HCT116 (cell line): Measurements from ENCODE around the gene RBP4. TPM values are rescaled to one million over a fixed set of nuclear protein-coding genes. Genes with fewer than 3 reads are reported as not detected.

Source experiments
- ATAC-seq: fragments of 200-7000 bp; cut with Tn5 transposase; 2 replicates; pipeline ENCODE4 v1.9.1; 2020; ENCODE audit warnings: mild to moderate bottlenecking, moderate library complexity
- BruUV-seq: library from RNA; stranded (reverse); fragments of 400-500 nt; replicated peaks from 2 replicates; lab custom pipeline; 2021; lab: Mats Ljungman, UMichigan
- CTCF ChIA-PET: fragments of 300-600 bp; sonication (Branson Sonifier 250); formaldehyde crosslinking; loops from one replicate; lab custom pipeline; 2021; ENCODE audit warnings: antibody characterized with exemption; lab: Charles Lee
- POLR2A ChIA-PET: fragments of 300-600, 350-600 bp; sonication (Branson Sonifier 250); formaldehyde crosslinking; loops from one replicate; lab custom pipeline; 2021; ENCODE audit warnings: antibody characterized with exemption; lab: Charles Lee
- RAD21 ChIA-PET, 2 experiments: fragments of 300-600 bp; sonication (Branson Sonifier 250); formaldehyde crosslinking; loops; one replicate each; lab custom pipeline; 2023; ENCODE audit warnings: low total read pairs in 2 of 2; ENCODE audit not compliant: uncharacterized antibody in 2 of 2, unreplicated experiment in 2 of 2, low non-redundant PET in 1 of 2; lab: Charles Lee
- DNase-seq: peaks from one replicate; pipeline ENCODE4 v3.0.0-alpha.2; 2010; ENCODE audit warnings: low read depth, low spot score
- H2AFZ ChIP-seq: fragments of 200-600 bp; shearing (Covaris generic), sonication (generic); 2 replicates; pipeline ENCODE4 v1.6.1; 2017; ENCODE audit warnings: low read depth, mixed run types, mixed read lengths, antibody characterized with exemption, low read length; ENCODE audit not compliant: poor library complexity, severe bottlenecking
- H3K27ac ChIP-seq: 2 replicates; pipeline ENCODE4 v1.5.1; 2012; ENCODE audit warnings: low read depth, low read length
- H3K27me3 ChIP-seq: fragments of 200-600 bp; sonication (generic); 2 replicates; pipeline ENCODE4 v1.6.1; 2016; ENCODE audit warnings: mixed run types, low read length, mixed read lengths; ENCODE audit not compliant: insufficient read depth
- H3K36me3 ChIP-seq, 2 experiments: fragments of 200-500 bp in 1 of 2; fragments of 200-600 bp in 1 of 2; sonication (Bioruptor generic) in 1 of 2; sonication (generic) in 1 of 2; 2 replicates each; pipeline versions ENCODE4 v1.5.1 to v1.6.1; 2014 to 2016; ENCODE audit warnings: low read length in 2 of 2, inconsistent platforms in 1 of 2, mixed read lengths in 1 of 2, mixed run types in 1 of 2; ENCODE audit not compliant: insufficient read depth in 2 of 2, control insufficient read depth in 1 of 2
- H3K4me1 ChIP-seq, 2 experiments: fragments of 200-600 bp in 1 of 2; sonication (generic) in 1 of 2; 2 replicates each; pipeline versions ENCODE4 v1.5.1 to v1.6.1; 2012 to 2017; ENCODE audit warnings: low read length in 2 of 2, inconsistent platforms in 1 of 2, mild to moderate bottlenecking in 1 of 2, mixed read lengths in 1 of 2, mixed run types in 1 of 2, moderate library complexity in 1 of 2; ENCODE audit not compliant: insufficient read depth in 2 of 2, control insufficient read depth in 1 of 2
- H3K4me2 ChIP-seq: fragments of 200-600 bp; sonication (generic); 2 replicates; pipeline ENCODE4 v1.6.1; 2017; ENCODE audit warnings: mixed run types, low read length, mixed read lengths
- H3K4me3 ChIP-seq, 2 experiments: fragments of 200-600 bp in 1 of 2; sonication (generic) in 1 of 2; replicated peaks in 1 of 2; 2 replicates each; pipeline ENCODE4 v1.5.1; 2011 to 2016; ENCODE audit warnings: low read length in 2 of 2, control low read depth in 1 of 2, low read depth in 1 of 2, mild to moderate bottlenecking in 1 of 2, mixed read lengths in 1 of 2, mixed run types in 1 of 2
- H3K79me2 ChIP-seq: fragments of 200-600 bp; sonication (generic); 2 replicates; pipeline ENCODE4 v1.6.1; 2017; ENCODE audit warnings: mild to moderate bottlenecking, mixed run types, low read length, moderate library complexity, mixed read lengths; ENCODE audit not compliant: insufficient read depth
- H3K9ac ChIP-seq: fragments of 200-600 bp; sonication (generic); 2 replicates; pipeline ENCODE4 v1.6.1; 2016; ENCODE audit warnings: low read length, mixed read lengths
- H3K9me2 ChIP-seq: fragments of 200-600 bp; sonication (generic), shearing (Covaris generic); 2 replicates; pipeline ENCODE4 v1.6.1; 2017; ENCODE audit warnings: mixed run types, mild to moderate bottlenecking, moderate library complexity; ENCODE audit not compliant: insufficient read depth
- H3K9me3 ChIP-seq, 2 experiments: fragments of 200-500 bp in 1 of 2; fragments of 200-600 bp in 1 of 2; sonication (Bioruptor generic) in 1 of 2; sonication (generic) in 1 of 2; 2 replicates each; pipeline ENCODE4 v1.6.1; 2014 to 2017; ENCODE audit warnings: low read length in 2 of 2, mixed read lengths in 2 of 2, inconsistent platforms in 1 of 2, low read depth in 1 of 2, mild to moderate bottlenecking in 1 of 2, mixed run types in 1 of 2, moderate library complexity in 1 of 2; ENCODE audit not compliant: control insufficient read depth in 1 of 2, insufficient read depth in 1 of 2
- H4K20me1 ChIP-seq: fragments of 200-600 bp; sonication (generic), shearing (Covaris generic); 2 replicates; pipeline ENCODE4 v1.6.1; 2017; ENCODE audit warnings: mixed run types, mild to moderate bottlenecking, moderate library complexity; ENCODE audit not compliant: insufficient read depth
- ATF3 ChIP-seq: IDR thresholded peaks from 2 replicates; pipeline ENCODE4 v1.6.1; 2012
- CBX3 ChIP-seq: IDR thresholded peaks from 2 replicates; pipeline ENCODE4 v1.6.1; 2012; ENCODE audit warnings: low read depth
- EGR1 ChIP-seq: IDR thresholded peaks from 2 replicates; pipeline ENCODE4 v1.6.1; 2012; ENCODE audit warnings: low read depth
- FOSL1 ChIP-seq: IDR thresholded peaks from 2 replicates; pipeline ENCODE4 v1.6.1; 2012; ENCODE audit warnings: low read depth
- JUND ChIP-seq: IDR thresholded peaks from 2 replicates; pipeline ENCODE4 v1.6.1; 2012
- POLR2A ChIP-seq: IDR thresholded peaks from 2 replicates; pipeline ENCODE4 v1.7.0; 2011; ENCODE audit warnings: borderline replicate concordance; ENCODE audit not compliant: insufficient read depth, insufficient read length; ENCODE audit errors: extremely low read depth
- RAD21 ChIP-seq: IDR thresholded peaks from 2 replicates; pipeline ENCODE4 v1.6.1; 2012; ENCODE audit warnings: low read depth, mild to moderate bottlenecking
- SIN3A ChIP-seq: IDR thresholded peaks from 2 replicates; pipeline ENCODE4 v1.6.1; 2012; ENCODE audit warnings: low read depth
- SP1 ChIP-seq: IDR thresholded peaks from 2 replicates; pipeline ENCODE4 v1.6.1; 2012; ENCODE audit warnings: low read depth
- SRF ChIP-seq: IDR thresholded peaks from 2 replicates; pipeline ENCODE4 v1.6.1; 2012; ENCODE audit warnings: low read depth
- YY1 ChIP-seq: IDR thresholded peaks from 2 replicates; pipeline ENCODE4 v1.6.1; 2011; ENCODE audit warnings: low read length, low read depth, moderate library complexity, mild to moderate bottlenecking; ENCODE audit not compliant: insufficient replicate concordance; ENCODE audit errors: extremely low read depth
- ZFX ChIP-seq: fragments of 450-650 bp; IDR thresholded peaks from 2 replicates; pipeline ENCODE4 v1.6.1; 2017
- ZNF274 ChIP-seq: fragments of 200-500 bp; sonication (Bioruptor generic); IDR thresholded peaks from 2 replicates; pipeline ENCODE4 v1.6.1; 2014; ENCODE audit warnings: mild to moderate bottlenecking, low read depth, low read length, inconsistent platforms
- intact Hi-C: fragments of 100-400 bp; cut with micrococcal nuclease; formaldehyde crosslinking; loops from 2 replicates; pipeline ENCODE4 v1.10.0; 2022
- total RNA-seq: library from RNA; stranded (reverse); gene quantifications from one replicate; pipeline ENCODE4 v1.2.1, GENCODE V29; 2021; ENCODE audit not compliant: unreplicated experiment
- TF ChIP-seq, protein P1 (sequence below): IDR thresholded peaks from 2 replicates; pipeline ENCODE4 v1.6.1; 2012
- TF ChIP-seq, protein P2 (sequence below), 3 experiments: fragments of 200-600 bp in 1 of 3; sonication (generic) in 1 of 3; IDR thresholded peaks in 2 of 3; conservative IDR thresholded peaks in 1 of 3; 2 replicates each; pipeline ENCODE4 v1.5.1; 2012 to 2017; ENCODE audit warnings: low read depth in 2 of 3, low read length in 2 of 3, antibody characterized with exemption in 1 of 3, borderline replicate concordance in 1 of 3, control low read depth in 1 of 3, mild to moderate bottlenecking in 1 of 3, mixed read lengths in 1 of 3, mixed run types in 1 of 3, moderate library complexity in 1 of 3; ENCODE audit not compliant: insufficient read depth in 1 of 3

RBP4 gene
- total RNA-seq, 1 experiment from 2014 or later = 2.4 TPM

GRCh38 chr10:93554316-93554663 lies 46.7 kb downstream of the RBP4 start:
- no peaks in the 10 kb centered on the region for H3K27me3 ChIP-seq
- no peak overlapping the region for H2AFZ ChIP-seq
- no peak for TF ChIP-seq ZFX
- no peak for TF ChIP-seq YY1
- TF ChIP-seq ZNF274 = no peak
- no peak for TF ChIP-seq CBX3
- TF ChIP-seq, protein P1, sequence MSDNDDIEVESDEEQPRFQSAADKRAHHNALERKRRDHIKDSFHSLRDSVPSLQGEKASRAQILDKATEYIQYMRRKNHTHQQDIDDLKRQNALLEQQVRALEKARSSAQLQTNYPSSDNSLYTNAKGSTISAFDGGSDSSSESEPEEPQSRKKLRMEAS = no peak
- TF ChIP-seq ATF3 = no peak
- TF ChIP-seq, protein P2, sequence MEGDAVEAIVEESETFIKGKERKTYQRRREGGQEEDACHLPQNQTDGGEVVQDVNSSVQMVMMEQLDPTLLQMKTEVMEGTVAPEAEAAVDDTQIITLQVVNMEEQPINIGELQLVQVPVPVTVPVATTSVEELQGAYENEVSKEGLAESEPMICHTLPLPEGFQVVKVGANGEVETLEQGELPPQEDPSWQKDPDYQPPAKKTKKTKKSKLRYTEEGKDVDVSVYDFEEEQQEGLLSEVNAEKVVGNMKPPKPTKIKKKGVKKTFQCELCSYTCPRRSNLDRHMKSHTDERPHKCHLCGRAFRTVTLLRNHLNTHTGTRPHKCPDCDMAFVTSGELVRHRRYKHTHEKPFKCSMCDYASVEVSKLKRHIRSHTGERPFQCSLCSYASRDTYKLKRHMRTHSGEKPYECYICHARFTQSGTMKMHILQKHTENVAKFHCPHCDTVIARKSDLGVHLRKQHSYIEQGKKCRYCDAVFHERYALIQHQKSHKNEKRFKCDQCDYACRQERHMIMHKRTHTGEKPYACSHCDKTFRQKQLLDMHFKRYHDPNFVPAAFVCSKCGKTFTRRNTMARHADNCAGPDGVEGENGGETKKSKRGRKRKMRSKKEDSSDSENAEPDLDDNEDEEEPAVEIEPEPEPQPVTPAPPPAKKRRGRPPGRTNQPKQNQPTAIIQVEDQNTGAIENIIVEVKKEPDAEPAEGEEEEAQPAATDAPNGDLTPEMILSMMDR (IDR thresholded peaks at IDR 0.05 in 2 of 3, conservative IDR thresholded peaks at IDR 0.05 in 1 of 3; ENCODE audit: borderline replicate concordance in 1 of 3, insufficient read depth in 1 of 3, low read depth in 2 of 3, low read length in 2 of 3) = no peak
- TF ChIP-seq RAD21 = no peak
- TF ChIP-seq POLR2A = no peak
- TF ChIP-seq SP1 = no peak
- no peak for TF ChIP-seq JUND
- no peak for TF ChIP-seq FOSL1
- no peak for TF ChIP-seq EGR1
- no peak for TF ChIP-seq SRF
- TF ChIP-seq SIN3A = no peak
- H3K4me1 ChIP-seq = peaks cover 0 to 7% of the 10 kb centered on the region in 2 experiments; a peak in 2 of 4 replicates
- POLR2A ChIA-PET = interaction anchor here (1.1 kb wide), 1 partner anchor 103 kb away, joined by 5 read pairs; no protein-coding TSS in a partner anchor
- CTCF ChIA-PET = interaction anchor here (0.9 to 3.1 kb wide), 21 partner anchors 8 to 304 kb away, joined by 3 to 71 read pairs (median 5); partner anchors contain the start of gene FRA10AC1
- no peaks in the 10 kb centered on the region for H3K9me2 ChIP-seq
- H3K36me3 ChIP-seq = no peaks in the 10 kb centered on the region
- H3K27ac ChIP-seq = no peak overlapping the region
- no peak overlapping the region for H3K4me3 ChIP-seq
- no peak overlapping the region for H3K9ac ChIP-seq
- BruUV-seq = no TSS peak
- no peak overlapping the region for H3K4me2 ChIP-seq
- H3K9me3 ChIP-seq = no peaks in the 10 kb centered on the region
- DNase-seq = no peak
- intact Hi-C loops = loop anchor here (1.0 to 2.0 kb wide), 2 partner anchors 126 to 263 kb away; no protein-coding TSS in a partner anchor
- no peak for ATAC-seq
- no peaks in the 10 kb centered on the region for H4K20me1 ChIP-seq
- RAD21 ChIA-PET = interaction anchor here (0.6 to 1.6 kb wide), 3 partner anchors 125 to 192 kb away, joined by 3 to 16 read pairs (median 6); no protein-coding TSS in a partner anchor
- H3K79me2 ChIP-seq = no peaks in the 10 kb centered on the region
